Measurements from ENCODE around the gene IER3.
"Not testable (repeated sequence)": the region's sequence is repeated elsewhere in the genome, so short reads cannot be mapped to it uniquely, and the experiment has no call there.

IER3 gene

GRCh38 chr6:30722280-30723112 lies 21.9 kb downstream of the IER3 start:
- DNase-seq (ENCODE audit: low read depth in 1 of 2, low spot score in 1 of 2): peak; percentile 53 to 94
- in situ Hi-C loops (cut with HindIII; ENCODE audit: low pct_unique_long_range_greater_than_20kb, low sequenced_read_pairs): no loop called here

GRCh38 chr6:30722025-30722279 lies 22.4 kb downstream of the IER3 start:
- in situ Hi-C loops (cut with HindIII; ENCODE audit: low pct_unique_long_range_greater_than_20kb, low sequenced_read_pairs): not testable (repeated sequence)

More at GRCh38 chr6:30722280-30723112, 21.9 kb downstream of the IER3 start:
- TF ChIP-seq JUND (IDR thresholded peaks at IDR 0.05; ENCODE audit: low read depth): no peak

DNA sequence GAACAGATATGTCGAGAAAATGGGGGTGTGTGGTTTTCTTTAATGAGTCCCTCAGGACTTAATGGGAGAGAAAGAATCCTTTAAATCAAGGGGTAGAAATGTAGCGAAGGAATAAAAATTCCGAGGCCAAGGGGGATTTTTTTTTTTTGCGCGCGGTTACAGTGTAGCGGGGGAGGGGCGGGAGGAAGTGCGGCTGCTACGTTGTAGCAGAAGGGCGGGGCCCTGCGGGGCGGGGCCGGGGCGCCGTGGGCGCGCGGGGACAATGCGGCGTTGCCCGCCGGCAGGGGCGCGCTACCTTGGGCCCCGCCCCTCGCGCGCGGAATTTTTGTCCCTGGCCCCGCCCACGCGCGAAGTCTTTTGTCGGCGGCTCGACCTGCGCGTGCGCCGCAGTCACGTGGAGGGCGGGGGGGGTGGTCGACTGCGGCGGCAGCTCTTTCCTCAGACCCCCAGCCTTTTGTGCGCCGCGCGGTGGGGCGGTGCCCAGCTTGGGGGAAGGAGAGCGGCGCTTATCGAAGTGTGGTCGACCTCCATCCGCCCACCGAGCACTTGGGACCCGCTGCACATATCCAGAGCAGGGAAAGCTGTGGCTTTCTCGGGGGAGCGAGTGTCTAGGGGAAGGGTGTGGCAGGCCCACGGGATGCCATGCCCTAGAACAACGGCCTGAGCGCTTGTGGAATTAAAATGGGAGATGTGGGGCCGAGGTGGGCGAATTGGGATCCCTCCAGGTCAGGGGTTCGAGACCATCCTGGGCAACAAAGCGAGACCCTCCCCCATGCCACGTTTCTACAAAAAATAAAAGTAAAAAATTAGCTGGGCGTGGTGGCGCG lies 22.9 kb downstream of the IER3 start:
- in situ Hi-C loops (cut with HindIII; ENCODE audit: low pct_unique_long_range_greater_than_20kb, low sequenced_read_pairs): no loop called here
- TF ChIP-seq JUND (IDR thresholded peaks at IDR 0.05; ENCODE audit: low read depth): no peak
- peak; percentile 68 to 94 for DNase-seq (ENCODE audit: low read depth in 1 of 2, low spot score in 1 of 2)

More at GRCh38 chr6:30722025-30722279, 22.4 kb downstream of the IER3 start:
- DNase-seq (ENCODE audit: low read depth in 1 of 2, low spot score in 1 of 2): not testable (repeated sequence)

DNA sequence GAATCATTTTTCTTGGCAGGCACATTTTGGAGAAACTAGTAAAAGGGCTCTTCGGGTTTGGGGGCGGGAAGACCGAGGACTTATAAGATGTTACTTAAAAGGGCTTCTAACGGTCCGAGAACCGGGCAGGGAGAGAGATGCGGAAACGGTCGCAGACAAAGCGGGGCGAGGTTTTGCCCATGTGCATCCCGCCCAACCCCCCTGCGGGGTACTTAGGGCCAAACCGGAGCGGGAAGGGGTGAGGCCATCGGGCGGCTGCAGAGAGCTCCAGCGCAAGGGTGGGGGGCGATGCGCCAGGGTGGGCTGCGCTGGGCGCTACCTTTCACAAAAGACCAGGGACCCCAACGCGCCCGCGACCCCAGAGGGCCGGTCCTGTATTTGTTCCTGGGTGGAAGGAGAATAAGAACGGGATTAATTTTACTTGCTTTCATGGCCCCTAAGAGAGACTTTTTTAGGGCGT lies 23.6 kb downstream of the IER3 start:
- TF ChIP-seq JUND (IDR thresholded peaks at IDR 0.05; ENCODE audit: low read depth): no peak
- in situ Hi-C loops (cut with HindIII; ENCODE audit: low pct_unique_long_range_greater_than_20kb, low sequenced_read_pairs): no loop called here

GRCh38 chr6:30719791-30720737 lies 24.3 kb downstream of the IER3 start, which contains the start of gene TUBB:
TUBB (plus strand) TSS chr6:30720352; CDS start chr6:30720507, 155 bp downstream.
- in situ Hi-C loops (cut with HindIII; ENCODE audit: low pct_unique_long_range_greater_than_20kb, low sequenced_read_pairs): no loop called here
- DNase-seq (ENCODE audit: low read depth in 1 of 2, low spot score in 1 of 2): peak; percentile 87 to 99
- no peak for TF ChIP-seq JUND (IDR thresholded peaks at IDR 0.05; ENCODE audit: low read depth)

More for the DNA sequence above, 23.6 kb downstream of the IER3 start:
- peak in 1 of 2 experiments; percentile 70 for DNase-seq (ENCODE audit: low read depth in 1 of 2, low spot score in 1 of 2)

DNA sequence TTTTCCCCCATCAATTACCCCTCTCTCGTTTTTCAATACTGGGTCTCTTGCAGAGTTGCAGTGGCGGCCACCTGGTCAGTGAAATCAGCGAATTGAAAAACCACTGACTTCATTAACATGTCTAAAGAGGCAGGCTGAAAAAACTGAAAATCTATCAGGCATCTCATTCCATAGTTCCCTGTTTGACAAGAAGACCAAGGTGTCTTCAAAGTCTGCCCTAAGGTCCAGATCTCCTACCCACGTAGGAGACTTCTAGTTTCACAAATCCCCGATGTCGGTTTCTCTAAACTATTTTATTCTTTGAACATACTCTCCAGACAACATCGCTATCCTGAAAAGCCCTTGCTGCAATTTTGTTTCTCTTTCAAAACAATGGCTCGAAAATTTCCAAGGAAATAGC lies 25.0 kb downstream of the IER3 start:
- DNase-seq (ENCODE audit: low read depth in 1 of 2, low spot score in 1 of 2): no peak
- no peak for TF ChIP-seq JUND (IDR thresholded peaks at IDR 0.05; ENCODE audit: low read depth)
- in situ Hi-C loops (cut with HindIII; ENCODE audit: low pct_unique_long_range_greater_than_20kb, low sequenced_read_pairs): no loop called here

DNA sequence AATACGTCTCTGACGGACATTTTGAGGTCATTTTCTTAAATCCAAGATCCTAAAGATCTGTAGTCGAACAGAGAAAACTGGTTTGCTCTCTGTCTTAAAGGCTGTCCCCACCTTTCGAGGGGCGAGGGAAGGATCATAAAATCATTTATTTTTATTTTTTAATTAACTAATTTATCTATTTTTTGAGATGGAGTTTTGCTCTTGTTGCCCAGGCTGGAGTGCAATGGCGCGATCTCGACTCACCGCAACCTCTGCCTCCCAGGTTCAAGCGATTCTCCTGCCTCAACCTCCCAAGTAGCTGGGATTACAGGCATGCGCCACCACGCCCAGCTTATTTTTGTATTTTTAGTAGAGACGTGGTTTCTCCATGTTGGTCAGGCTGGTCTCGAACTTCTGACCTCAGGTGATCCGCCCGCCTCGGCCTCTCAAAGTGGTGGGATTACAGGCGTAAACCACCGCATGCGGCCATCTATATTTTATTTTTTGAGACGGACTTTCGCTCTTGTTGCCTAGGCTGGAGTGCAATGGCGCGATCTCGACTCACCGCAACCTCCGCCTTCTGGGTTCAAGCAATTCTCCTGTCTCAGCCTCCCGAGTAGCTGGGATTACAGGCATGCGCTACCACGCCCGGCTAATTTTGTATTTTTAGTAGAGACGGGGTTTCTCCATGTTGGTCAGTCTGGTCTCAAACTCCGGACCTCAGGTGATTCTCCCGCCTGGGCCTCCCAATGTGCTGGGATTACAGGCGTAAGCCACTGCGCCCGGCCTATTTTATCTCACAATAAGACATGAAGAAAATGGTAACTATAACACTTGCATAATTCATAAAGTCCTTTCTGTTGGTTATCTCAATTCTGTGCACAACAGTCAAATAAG lies 26.3 kb downstream of the IER3 start:
- in situ Hi-C loops (cut with HindIII; ENCODE audit: low pct_unique_long_range_greater_than_20kb, low sequenced_read_pairs); DNase-seq (ENCODE audit: low read depth in 1 of 2, low spot score in 1 of 2): not testable (repeated sequence)

- TF ChIP-seq JUND (IDR thresholded peaks at IDR 0.05; ENCODE audit: low read depth): no peak
- in situ Hi-C loops (cut with HindIII; ENCODE audit: low pct_unique_long_range_greater_than_20kb, low sequenced_read_pairs): no loop called here
- DNase-seq (ENCODE audit: low read depth in 1 of 2, low spot score in 1 of 2): peak; percentile 83 to 100
These were observed 27.1 kb downstream of the IER3 start, which contains the start of gene MDC1 for GRCh38 chr6:30717129-30717844. MDC1 (minus strand) TSS chr6:30717281; CDS start chr6:30715175, 2,106 bp downstream.

DNA sequence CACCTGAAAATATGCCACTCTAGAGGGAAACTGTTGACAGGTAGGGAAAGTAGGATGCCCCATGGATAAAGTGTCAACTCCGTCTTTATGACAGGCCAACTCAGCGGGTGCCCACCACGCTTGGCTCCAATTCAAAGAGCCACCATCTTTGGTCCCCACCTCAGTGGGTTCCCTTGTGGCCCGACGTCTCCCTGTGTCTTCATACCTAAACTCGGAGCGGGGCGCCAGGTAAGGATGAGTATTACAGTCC lies 27.5 kb downstream of the IER3 start:
- no peak for TF ChIP-seq JUND (IDR thresholded peaks at IDR 0.05; ENCODE audit: low read depth)
- in situ Hi-C loops (cut with HindIII; ENCODE audit: low pct_unique_long_range_greater_than_20kb, low sequenced_read_pairs): no loop called here
- no peak for DNase-seq (ENCODE audit: low read depth in 1 of 2, low spot score in 1 of 2)

GRCh38 chr6:30714263-30714662 lies 30.1 kb downstream of the IER3 start:
- TF ChIP-seq JUND (IDR thresholded peaks at IDR 0.05; ENCODE audit: low read depth): no peak
- in situ Hi-C loops (cut with HindIII; ENCODE audit: low pct_unique_long_range_greater_than_20kb, low sequenced_read_pairs): no loop called here

DNA sequence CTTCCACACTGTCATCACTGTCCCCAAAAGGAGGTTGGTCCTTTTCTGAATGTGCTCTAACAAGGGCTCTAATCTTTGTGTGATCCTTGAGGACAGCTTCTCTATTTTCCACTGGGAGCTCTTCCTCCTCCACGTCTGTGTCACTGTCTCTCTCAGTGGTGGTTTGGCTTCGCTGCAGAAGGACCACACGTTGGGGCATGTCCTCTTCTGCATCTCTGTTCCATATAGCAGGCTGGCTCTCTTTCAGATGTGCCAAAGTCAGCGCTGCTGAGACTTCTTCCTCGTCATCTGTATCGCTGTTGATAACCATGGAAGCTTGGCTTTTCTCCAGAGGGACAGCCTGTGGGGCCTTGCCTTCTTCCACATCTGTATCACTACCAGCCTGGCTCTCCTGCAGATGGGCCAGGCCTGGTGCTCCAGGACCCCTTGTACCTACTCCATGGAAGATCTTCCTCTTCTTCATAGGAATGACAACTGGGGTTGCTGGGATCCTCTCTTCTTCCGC lies 31.9 kb downstream of the IER3 start:
- in situ Hi-C loops (cut with HindIII; ENCODE audit: low pct_unique_long_range_greater_than_20kb, low sequenced_read_pairs): no loop called here
- no peak for TF ChIP-seq JUND (IDR thresholded peaks at IDR 0.05; ENCODE audit: low read depth)
- DNase-seq (ENCODE audit: low read depth in 1 of 2, low spot score in 1 of 2): no peak

More at GRCh38 chr6:30714263-30714662, 30.1 kb downstream of the IER3 start:
- DNase-seq (ENCODE audit: low read depth in 1 of 2, low spot score in 1 of 2): no peak
